NOMO-1 treated with DMSO at 0.1 percent for 48 hours (cell line): ENCODE data around the gene TRIM69.
A peak's percentile ranks its signal among the peaks of the same experiment; 100 is the strongest.
"Not testable (repeated sequence)": the region's sequence is repeated elsewhere in the genome, so short reads cannot be mapped to it uniquely, and the experiment has no call there.

ENCODE experiments used
- DNase-seq: peaks from one replicate; lab custom pipeline; 2025; ENCODE audit not compliant: unreplicated experiment; lab: John Stamatoyannopoulos, UW

TRIM69 gene

GRCh38 chr15:44715797-44716334, 20.5 kb upstream of the TRIM69 start:
- DNase-seq = no peak

DNA sequence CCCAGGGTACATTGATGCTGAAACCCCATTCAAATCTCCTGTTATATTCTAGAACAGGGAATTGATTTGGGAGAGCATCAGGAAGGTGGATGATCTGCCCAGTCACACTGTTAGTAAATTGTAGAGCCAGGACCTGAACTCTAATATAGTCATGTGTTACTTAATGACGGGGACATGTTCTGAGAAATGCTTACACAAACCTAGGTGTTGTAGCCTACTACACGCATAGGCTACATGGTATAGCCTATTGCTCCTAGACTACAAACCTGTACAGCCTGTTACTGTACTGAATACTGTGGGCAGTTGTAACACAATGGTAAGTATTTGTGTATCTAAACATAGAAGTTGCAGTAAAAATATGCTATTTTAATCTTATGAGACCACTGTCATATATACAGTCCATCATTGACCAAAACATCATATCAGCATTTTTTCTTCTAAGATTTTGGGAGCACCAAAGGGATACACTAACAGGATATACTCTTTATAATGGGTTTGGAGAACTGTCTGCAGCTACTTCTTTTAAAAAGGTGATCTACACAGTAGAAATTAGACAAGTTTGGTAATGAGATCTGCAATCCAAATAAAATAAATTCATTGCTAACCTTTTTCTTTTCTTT, 19.2 kb upstream of the TRIM69 start:
- no peak for DNase-seq

- no peak for DNase-seq
These were observed 18.0 kb upstream of the TRIM69 start for GRCh38 chr15:44718180-44718926.

DNA sequence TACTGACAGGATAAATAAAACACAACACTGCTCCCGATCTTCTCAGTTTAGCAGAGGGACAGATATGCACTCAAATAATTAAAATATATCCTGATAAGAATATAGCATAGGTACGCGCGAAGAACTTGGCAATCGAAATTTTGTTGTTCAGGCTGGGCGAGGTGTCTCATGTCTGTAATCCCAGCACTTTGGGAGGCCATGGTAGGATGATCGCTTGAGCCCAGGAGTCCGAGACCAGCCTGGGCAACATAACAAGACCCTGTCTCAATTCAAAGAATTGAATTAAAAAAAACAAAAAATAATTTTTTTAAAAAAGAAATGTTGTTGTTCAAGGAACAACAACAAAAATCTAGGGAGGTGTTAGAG, 17.4 kb upstream of the TRIM69 start:
- no peak for DNase-seq

- no peak for DNase-seq
These were observed 16.9 kb upstream of the TRIM69 start for GRCh38 chr15:44719293-44719999.

DNA sequence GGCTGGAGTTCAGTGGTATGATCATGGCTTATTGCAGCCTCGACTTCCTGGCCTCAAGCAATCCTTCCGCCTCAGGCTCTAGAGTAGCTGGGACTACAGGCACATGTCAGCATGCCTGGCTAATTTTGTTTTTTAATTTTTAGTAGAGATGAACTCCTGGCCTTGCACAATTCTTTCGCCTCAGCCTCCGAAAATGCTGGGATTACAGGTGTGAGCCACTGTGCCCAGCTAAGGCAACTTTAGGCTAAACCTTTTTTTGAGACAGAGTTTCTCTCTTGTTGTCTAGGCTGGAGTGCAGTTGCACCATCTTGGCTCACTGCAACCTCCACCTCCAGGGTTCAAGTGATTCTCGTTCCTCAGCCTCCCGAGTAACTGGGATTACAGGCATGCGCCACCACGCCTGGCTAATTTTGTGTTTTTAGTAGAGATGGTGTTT, 16.3 kb upstream of the TRIM69 start:
- not testable (repeated sequence) for DNase-seq

GRCh38 chr15:44720460-44721176, 15.7 kb upstream of the TRIM69 start:
- no peak for DNase-seq

DNA sequence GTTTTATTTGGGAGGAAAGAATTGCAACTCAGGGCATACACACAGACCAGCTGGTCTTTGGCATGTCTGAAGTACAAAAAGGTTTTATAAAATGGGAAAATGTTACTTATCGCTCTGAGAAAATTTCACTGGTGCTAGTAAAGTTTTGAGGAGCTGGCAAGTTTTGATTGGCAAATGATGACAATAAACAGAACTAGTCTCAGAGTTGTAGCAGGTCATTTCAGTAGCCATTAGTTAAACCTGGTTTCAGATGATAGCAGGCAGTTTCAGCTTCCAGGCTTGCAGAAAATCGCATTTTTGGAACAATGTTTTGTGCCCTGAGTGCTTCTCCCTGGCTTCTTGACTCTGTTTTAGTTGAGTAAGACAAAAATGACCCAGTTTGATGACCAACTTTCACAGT, 14.3 kb upstream of the TRIM69 start:
- DNase-seq = no peak

- DNase-seq = peak; percentile 36
These were observed 10.2 kb upstream of the TRIM69 start for GRCh38 chr15:44726136-44726535.

DNA sequence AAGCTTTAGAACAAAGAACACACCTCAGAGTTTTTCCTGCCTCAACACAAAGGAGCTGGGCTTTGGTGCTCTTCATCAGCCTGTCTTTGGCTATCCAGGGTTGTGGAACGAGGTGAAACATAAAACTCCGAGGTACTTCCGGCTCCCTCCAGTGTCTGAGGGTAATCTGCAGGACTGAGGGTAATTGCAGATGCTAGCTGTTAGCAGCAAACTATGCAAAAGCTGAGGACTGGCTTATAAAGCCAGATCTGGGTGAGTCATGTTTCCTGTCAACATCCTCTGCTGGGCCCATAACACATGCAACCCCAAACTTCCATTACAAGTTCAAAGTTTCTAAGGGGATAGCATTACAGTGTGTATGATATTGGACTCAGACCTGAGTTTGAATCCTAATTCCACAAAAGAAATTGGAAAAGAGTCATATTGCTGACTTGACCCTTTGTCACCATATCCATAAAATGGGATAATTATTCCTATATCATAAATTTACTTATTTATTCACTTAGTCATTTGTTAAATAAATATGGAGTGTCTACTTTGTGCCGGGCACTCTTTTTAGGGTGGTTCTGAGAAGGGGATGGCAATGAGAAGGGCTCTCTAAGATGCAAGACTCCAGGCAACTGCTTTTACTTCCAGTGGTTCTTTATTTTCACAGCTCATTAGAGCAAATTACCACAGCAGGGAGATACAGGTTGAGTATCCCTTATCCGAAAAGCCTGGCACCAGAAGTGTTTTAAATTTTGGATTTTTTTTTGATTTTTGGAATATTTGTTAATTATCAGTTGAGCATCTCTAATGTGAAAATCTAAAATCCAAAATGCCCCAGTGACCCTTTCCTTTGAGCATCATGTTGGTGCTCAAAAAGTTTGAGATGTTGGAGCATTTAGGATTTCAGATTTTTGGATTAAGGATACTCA, 9.5 kb upstream of the TRIM69 start:
- DNase-seq = peak; percentile 94

GRCh38 chr15:44727485-44728231, 8.7 kb upstream of the TRIM69 start:
- DNase-seq = no peak

DNA sequence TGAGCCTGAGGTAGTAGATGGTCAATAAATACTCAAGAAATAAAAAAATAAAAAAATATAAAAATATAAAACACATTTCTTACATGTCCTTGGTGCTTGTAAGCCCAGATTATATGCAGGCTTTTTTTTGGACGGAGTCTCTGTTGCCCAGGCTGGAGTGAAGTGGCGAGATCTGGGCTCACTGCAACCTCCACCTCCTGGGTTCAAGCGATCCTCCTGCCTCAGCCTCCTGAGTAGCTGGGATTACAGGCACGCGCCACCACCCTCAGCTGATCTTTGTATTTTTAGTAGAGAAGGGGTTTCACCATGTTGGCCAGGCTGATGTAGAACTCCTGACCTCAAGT, 8.1 kb upstream of the TRIM69 start:
- DNase-seq = not testable (repeated sequence)

GRCh38 chr15:44728576-44729407, 7.5 kb upstream of the TRIM69 start:
- peak; percentile 99 for DNase-seq

- no peak for DNase-seq
These were observed 6.8 kb upstream of the TRIM69 start for GRCh38 chr15:44729408-44730127.

GRCh38 chr15:44734839-44735481, 1.4 kb upstream of the TRIM69 start:
- DNase-seq = no peak

DNA sequence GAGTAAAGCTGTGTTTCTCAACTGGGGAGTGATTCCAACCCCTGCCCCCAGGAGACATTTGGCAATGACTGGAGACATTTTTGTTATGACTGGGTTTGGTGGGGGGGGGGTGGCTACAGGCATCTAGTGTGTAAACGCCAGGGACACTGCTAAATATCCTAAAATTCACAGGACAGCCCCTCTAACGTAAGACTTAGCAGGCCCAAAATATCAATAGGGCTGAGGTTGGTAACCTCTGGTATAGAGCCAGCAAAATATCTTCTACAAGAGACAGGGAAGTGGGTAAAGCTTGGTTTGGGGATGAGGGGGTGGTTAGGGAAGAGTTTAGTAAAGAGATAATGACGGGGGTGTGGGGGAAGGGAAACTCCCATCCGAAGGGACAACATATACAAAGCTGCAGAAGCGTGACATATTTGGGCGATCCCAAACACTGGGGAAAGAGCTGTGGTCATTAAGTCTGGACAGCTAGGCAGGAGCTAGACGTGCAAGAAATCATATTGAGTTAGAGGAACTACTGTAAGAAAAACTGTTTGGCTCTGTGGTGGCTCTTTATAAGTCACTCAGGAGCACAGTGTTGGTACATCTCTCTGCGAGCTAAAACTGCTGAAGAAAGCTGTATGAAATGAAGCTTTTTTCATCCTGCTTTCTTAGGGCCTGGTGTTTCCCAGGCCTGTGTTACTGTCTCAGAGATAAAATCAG, 697 bp upstream of the TRIM69 start:
- peak; percentile 78 for DNase-seq
